ENCODE results near the gene BTG4.

The BTG4 gene

DNA sequence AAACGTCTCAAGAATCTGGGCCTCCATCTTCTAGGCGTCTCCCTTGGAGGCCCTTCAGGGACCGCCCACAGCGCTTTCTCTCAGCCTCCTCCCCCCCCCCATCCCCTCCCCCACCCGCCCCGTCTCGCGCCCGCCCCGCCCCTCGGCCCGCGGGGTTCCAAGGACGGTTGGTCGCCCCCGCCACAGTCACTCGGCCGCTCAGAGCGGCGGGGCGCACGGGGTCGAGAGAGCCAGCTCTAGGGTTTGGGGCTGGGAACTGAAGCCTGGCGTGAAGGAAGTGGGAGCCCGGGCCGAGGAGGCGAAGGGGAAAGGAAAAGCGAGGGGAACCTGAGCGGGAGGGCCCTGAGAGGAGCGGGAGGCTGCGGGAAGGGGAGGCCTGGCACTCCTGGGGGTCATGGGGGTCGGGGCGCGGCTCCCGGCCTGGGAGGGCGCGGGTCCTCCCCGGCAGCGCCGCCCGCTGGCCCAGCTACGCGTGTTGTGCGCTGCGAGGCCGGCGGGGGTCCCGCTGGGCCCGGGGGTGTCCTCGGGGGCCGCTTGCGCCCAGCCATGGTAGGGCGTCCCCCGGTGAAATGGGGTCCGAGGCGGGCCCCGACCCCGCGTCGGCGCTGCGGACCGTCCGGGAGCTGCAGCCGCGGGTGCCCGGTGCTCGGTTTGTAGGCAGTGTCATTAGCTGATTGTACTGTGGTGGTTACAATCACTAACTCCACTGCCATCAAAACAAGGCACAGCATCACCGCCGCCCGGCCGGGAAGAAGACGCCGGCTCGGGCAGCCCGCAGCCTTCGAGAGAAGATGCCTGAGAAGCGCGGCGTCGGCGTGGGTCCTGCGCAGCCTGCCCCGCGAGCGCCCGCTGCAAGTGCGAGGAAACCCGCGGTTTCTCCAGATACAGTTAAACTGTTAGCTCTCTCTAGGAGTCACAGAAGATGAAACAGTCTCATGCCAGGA is at the start of gene BTG4:
Gene BTG4 (minus strand): TSS at position 91 of the 944 bp plus-strand sequence. CDS start 13,610 bp downstream, outside the sequence.
- peak within 1 kb of the TSS; percentile 54 for H3K4me3 ChIP-seq (ENCODE audit: control insufficient read depth, low read depth, low read length)
- DNase-seq (ENCODE audit: low read depth), result no peak
- TF ChIP-seq, protein P1, sequence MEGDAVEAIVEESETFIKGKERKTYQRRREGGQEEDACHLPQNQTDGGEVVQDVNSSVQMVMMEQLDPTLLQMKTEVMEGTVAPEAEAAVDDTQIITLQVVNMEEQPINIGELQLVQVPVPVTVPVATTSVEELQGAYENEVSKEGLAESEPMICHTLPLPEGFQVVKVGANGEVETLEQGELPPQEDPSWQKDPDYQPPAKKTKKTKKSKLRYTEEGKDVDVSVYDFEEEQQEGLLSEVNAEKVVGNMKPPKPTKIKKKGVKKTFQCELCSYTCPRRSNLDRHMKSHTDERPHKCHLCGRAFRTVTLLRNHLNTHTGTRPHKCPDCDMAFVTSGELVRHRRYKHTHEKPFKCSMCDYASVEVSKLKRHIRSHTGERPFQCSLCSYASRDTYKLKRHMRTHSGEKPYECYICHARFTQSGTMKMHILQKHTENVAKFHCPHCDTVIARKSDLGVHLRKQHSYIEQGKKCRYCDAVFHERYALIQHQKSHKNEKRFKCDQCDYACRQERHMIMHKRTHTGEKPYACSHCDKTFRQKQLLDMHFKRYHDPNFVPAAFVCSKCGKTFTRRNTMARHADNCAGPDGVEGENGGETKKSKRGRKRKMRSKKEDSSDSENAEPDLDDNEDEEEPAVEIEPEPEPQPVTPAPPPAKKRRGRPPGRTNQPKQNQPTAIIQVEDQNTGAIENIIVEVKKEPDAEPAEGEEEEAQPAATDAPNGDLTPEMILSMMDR (IDR thresholded peaks at IDR 0.05; ENCODE audit: control insufficient read depth, insufficient read depth, low read depth, low read length, missing control alignments), result no peak

DNA sequence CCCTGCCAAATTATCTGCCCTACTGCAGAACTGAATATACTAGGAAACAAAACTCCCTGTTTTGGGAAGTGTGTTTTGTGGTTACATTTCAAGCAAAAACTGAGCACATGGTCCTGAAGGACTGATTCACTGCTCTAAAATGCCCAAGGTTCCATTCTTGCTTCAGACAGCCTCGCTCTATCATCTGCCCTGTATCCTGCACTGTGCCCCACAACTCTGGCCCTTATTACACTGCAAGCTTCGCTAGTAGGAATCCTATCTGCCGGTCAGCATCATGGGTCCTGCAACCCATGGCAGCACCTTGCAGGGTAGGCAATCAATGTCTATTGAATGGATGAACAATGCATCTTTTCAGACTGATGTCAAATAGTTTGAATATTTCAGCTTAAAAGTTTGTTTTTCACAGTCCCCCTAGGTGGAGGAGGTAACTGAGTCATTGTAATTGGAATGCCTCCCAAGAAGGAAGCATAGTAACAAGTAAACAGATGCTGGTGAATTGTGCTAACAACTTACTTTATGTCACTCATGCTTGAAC is 49.7 kb upstream of the BTG4 start:
- DNase-seq (ENCODE audit: low read depth), result no peak
- TF ChIP-seq, protein P1 (IDR thresholded peaks at IDR 0.05; ENCODE audit: control insufficient read depth, insufficient read depth, low read depth, low read length, missing control alignments), result no peak
- no peak overlapping the region for H3K4me3 ChIP-seq (ENCODE audit: control insufficient read depth, low read depth, low read length)

DNA sequence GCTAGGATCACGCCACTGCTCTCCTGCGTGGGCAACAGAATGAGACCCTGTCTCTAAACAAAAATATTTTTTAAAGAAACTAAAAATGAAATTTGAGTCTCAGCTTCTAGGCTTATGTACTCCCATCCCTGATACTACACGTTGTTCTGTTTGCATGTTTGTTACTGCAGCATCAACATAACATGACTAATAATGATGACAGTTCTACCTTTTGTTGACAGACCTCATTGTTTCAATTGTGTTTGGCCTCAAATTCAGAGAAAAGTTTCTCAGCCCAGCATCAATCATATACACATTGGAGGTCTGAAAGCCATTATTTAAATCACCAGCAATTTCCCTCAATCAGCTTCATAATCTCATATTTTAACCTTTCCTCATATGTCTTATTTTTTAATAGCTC is 49.1 kb upstream of the BTG4 start:
- H3K4me3 ChIP-seq (ENCODE audit: control insufficient read depth, low read depth, low read length), result no peak overlapping the region
- TF ChIP-seq, protein P1 (IDR thresholded peaks at IDR 0.05; ENCODE audit: control insufficient read depth, insufficient read depth, low read depth, low read length, missing control alignments), result no peak
- DNase-seq (ENCODE audit: low read depth), result no peak

DNA sequence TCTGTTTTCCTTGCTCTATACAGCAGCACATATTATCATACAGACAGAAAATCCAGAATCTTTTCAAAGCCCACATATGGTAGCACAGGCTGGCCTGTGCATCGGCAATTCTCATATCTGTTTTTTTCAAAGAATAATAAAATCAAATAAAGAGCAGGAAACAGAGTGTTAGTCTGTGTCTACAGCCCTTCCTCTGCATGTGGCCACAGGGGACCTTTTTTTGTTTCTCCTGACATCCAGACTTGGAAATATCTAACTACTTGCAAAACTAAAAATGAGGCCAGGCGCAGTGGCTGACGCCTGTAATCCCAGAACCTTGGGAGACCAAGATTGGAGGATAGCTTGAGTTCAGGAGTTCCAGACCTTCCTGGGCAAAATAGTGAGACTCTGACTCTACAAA is 48.6 kb upstream of the BTG4 start:
- no peak overlapping the region for H3K4me3 ChIP-seq (ENCODE audit: control insufficient read depth, low read depth, low read length)
- TF ChIP-seq, protein P1 (IDR thresholded peaks at IDR 0.05; ENCODE audit: control insufficient read depth, insufficient read depth, low read depth, low read length, missing control alignments), result no peak
- no peak for DNase-seq (ENCODE audit: low read depth)

DNA sequence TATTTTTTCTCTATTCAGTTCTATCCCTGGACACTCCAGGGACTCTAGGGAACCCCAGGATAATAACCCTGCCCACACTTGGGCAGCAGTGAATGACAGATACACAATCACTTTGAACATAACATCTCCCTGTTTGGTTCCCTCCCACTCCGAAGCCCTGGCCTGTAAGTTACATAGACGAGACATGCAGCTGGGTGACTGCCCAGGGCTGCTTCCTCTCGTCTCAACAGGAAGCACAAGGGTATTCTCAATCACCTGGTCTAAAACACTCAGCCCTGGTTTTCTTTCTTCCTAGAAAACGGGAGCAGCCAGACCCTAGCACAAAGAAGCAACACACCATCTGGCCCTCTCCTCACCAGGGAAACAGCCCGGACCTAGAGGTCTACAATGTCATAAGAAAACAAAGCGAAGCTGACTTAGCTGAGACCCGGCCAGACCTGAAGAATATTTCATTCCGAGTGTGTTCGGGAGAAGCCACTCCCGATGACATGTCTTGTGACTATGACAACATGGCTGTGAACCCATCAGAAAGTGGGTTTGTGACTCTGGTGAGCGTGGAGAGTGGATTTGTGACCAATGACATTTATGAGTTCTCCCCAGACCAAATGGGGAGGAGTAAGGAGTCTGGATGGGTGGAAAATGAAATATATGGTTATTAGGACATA is 47.7 kb upstream of the BTG4 start:
- H3K4me3 ChIP-seq (ENCODE audit: control insufficient read depth, low read depth, low read length), result no peak overlapping the region
- TF ChIP-seq, protein P1 (IDR thresholded peaks at IDR 0.05; ENCODE audit: control insufficient read depth, insufficient read depth, low read depth, low read length, missing control alignments), result no peak
- no peak for DNase-seq (ENCODE audit: low read depth)

DNA sequence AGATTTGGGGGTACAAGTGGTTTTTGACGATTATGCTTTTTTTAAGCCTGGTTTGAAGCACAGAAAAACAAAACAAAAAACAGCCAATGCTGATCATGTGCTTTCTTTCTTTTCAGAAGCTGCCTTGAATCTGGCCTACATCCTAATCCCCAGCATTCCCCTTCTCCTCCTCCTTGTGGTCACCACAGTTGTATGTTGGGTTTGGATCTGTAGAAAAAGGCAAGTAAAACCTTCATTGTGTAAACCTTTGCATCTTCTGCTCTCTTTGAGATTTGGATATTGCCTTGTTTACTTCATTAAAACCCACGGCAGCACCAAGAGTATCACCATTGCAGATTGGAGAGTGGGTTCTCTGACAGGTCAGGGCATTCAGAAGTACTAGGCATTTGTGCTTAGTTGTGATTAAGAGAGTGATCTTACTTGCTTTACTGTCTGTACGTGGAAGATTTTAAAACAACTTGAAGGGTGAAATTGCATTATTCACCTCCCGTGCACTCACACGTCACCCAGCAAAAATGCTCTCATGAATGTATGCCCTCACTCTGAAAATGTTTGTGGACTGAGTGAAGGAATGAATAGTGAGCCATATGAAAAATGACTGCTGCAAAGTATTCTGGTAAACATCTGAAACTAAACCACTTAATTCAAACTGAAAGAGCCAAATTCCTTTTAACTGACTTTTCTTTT is 45.4 kb upstream of the BTG4 start:
- TF ChIP-seq, protein P1 (IDR thresholded peaks at IDR 0.05; ENCODE audit: control insufficient read depth, insufficient read depth, low read depth, low read length, missing control alignments), result peak; percentile 9
- DNase-seq (ENCODE audit: low read depth), result peak; percentile 92
- H3K4me3 ChIP-seq (ENCODE audit: control insufficient read depth, low read depth, low read length), result no peak overlapping the region

Measured in AG09309 (cell line).